GM19468 (cell line): Measurements from ENCODE around the gene VPS33B.
"Not testable (repeated sequence)": the region's sequence is repeated elsewhere in the genome, so short reads cannot be mapped to it uniquely, and the experiment has no call there.

Source experiments
- ATAC-seq: cut with Tn5 transposase; IDR thresholded peaks from one replicate; pipeline ENCODE4 v1.9.1; 2021; ENCODE audit warnings: mild to moderate bottlenecking, moderate library complexity, moderate number of reproducible peaks; ENCODE audit not compliant: unreplicated experiment; ENCODE audit errors: extremely low read depth

VPS33B gene

DNA sequence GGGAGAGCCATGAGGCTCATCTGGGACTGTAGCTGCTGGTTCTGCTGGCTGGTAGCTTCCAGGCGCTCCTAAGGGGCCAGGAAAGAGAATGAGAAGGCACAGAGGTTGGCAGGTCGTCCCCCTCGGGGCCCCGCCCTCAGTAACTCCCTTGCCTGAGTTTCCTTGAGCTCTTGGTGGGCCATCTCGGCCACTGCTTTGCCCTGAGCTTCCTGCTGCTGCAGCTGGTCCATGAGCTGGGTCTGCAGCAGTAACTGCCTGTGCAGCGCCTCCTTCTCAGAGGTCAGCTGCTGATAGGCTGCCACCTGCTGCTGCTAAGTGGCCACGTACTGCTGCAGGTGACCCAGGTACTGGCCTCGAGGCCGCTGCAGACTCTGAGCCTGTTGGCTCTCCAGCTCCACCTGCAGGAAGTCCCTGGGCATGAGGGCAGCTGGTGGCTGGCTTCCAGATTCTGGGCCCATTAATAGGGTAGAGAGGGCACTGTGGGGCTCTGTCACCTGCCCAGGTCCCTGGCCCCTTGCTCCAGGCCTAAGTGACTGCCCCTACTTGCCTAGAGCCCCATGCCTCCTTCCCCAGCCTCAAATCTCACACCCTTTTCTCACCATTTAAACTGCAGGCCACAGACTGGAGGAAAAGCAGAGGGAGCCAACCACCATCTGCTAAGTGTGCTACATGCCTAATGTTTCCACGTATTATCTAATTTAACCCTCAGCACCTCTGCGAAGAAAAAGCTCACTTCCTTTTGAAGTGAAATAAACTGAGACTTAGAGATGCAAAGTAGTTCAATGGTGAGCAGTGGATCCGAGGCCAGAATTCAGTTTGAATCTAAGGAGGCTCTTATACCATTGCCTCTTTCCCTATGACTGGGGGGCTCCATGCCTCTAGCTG, 10.8 kb upstream of the VPS33B start:
- ATAC-seq: no peak

DNA sequence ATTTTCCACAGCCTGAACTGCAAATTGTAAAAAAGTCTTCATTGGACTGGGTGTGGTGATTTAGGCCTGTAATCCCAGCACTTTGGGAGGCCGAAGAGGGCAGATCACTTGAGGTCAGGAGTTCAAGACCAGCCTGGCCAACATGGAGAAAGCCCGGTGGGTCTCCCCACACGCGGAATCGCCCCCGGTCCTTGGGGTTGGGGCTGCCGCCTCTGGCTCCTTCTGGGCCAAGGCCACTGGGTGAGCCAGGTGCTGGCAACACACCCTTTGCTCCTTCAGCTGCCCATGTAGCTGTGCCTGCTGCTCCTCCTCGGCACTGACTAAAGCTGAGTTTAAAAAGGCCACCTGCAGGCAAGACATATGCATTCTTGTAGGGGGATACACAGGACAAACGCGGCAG, 9.4 kb upstream of the VPS33B start:
- no peak for ATAC-seq

DNA sequence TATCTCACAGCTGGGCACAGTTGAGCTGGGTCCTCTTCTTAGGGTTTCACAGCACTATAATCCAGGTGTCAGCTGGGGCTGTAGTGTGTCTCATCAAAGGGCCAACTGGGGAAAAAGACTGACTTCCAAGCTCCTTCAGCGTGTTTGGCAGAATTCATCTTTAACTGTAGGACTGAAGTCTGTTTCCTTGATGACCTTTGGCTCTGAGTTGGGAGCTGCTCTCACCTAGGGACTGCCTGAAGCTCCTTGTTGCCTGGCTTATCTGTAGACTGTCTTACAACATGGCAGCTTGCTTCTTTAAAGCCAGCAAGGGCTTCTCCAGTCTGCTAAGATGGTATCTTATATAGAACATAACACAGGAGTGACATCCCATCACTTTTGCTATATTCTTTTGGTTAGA, 5.3 kb upstream of the VPS33B start:
- ATAC-seq: no peak

DNA sequence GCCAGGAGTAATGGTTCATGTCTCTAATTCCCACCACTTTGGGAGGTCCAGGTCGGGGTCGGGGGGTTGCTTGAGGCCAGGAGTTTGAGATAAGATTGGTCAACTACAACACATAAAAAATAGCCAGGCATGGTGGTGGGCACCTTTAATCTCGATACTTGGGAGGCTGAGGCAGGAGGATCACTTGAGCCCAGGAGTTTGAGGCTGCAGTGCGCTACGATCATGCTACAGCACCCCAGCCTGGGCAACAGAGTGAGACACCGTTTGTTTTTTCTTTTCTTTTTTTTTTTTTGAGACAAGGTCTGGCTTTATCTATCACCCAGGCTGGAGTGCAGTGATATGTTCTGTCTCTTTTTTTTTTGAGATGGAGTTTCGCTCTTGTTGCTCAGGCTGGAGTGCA, 1.3 kb upstream of the VPS33B start:
- no peak for ATAC-seq

DNA sequence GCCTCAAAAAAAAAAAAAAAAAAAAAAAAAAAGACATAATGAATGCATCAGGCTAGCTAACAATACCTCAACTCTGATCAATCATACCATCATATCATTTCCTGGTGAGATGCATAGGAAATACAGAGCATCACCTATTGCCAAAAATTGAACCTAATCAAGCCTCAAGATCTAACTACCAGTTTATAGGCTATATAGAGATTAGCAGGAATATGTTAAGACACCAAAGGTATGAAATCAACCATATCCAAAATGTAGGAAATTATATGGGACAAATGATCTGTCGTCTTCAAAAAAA, 387 bp upstream of the VPS33B start:
- no peak for ATAC-seq

DNA sequence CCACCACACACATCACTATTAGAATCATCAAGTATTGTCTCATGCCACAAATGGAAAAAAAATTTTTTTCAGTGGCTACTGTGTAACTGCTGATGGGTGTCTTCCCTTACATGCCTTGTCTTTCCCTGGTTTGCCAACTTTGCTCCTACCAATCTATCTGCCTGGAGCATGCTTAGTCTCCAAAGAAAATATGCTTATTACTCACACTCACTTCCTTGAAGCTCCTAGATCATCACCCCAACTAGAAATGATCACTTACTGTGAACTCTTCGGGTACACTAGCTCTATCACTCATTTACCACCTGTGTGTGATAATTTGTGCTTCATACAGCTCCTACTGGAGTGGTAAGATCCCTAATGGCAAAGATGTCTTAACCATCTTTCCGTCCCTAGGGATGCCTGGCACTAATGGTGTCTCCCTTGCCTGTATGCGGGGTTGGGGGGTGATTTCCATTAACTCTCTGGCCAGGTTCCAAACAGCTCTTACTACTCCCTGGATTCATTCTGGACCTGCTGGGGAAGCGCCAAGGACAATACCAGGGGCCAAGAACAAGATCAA, 799 bp downstream of the VPS33B start:
- ATAC-seq: no peak

DNA sequence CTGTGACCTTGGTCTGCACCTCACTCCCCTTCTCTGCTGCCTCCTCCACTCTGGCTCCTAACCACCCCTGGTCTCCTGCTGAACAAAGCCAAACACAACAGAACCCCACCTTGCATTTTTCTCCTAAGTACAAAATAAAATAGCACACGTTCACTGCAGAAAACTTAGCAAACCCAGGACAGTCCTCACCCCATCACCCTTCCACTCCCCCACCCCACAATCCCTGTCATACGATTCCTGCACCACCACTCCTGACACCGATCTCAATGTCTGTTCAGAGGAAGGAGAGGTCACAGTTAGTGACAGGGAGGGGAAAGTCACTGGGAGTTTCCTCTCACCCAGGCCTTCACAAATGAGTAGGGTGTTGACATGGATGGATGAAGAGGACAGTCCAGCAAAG, 4.2 kb downstream of the VPS33B start:
- ATAC-seq: no peak

DNA sequence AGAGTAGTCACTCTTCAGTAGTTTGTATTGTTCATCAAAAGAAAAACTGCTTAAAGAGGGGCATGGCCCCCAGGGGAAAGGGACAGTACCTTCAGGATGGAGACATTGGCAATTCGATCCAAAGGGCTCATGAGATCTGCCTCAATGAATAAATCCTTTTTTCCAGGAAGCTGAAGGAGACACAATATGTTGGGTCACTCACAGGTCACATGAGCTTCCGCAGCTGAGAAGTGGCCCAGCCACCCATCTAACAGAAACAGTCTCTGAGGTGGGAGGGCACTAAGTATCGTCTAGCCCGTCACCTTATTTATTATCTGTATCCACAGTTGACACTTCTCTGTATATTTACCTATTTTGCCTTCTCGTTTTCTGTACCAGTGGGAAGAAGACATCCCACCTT, 4.7 kb downstream of the VPS33B start:
- no peak for ATAC-seq

DNA sequence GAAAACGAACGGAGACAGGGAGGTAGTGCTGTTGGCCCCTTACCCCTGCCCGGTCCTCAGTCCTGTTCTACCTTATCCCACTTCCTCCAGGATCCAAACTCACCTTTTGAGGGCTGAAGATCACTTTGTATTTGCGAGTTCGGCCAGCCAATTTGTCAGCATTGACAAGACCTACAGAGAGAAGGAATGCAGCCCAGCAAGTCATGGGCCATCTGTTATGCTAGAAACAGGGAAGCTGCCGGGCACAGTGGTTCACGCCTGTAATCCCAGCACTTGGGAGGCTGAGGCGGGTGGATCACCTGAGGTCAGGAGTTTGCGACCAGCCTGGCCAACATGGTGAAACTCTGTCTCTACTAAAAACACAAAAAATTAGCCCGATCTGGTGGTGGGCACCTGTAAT, 8.7 kb downstream of the VPS33B start:
- ATAC-seq: not testable (repeated sequence)

DNA sequence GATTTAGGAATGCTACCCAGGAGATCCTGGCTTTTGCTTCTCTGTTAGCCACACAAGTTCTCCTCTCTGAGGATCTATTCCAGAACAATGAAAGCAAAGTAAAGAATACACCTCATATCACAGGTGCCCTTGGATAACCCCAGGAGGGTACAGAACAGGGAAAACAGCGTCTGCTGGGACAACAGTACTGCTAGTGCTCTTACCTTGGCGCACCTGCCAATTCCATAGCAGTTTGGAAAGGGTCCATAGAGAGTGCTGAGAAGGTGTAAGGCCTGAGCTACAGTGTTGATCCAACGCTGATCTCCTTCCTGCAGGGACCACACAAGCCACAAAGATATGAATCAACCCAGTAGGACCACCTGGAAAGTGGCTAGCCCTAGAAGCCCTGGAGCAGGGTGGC, 15.1 kb downstream of the VPS33B start:
- ATAC-seq: no peak

DNA sequence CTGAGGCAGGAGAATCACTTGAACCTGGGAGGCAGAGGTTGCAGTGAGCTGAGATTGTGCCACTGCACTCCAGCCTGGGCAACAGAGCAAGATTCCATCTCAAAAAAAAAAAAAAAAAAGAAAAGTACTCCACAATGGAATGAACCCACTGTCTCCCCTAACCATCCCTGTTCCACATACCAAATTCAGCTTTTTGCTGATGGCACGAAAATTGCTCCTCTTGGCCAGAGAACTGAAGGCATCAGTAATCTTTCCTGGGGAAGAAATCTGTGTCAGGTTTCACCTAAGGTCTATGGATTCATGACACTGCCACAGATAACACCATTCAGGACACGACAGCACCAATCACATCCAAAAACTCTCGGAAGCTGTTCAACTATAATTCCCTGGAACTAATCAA, 21.2 kb downstream of the VPS33B start:
- no peak for ATAC-seq

DNA sequence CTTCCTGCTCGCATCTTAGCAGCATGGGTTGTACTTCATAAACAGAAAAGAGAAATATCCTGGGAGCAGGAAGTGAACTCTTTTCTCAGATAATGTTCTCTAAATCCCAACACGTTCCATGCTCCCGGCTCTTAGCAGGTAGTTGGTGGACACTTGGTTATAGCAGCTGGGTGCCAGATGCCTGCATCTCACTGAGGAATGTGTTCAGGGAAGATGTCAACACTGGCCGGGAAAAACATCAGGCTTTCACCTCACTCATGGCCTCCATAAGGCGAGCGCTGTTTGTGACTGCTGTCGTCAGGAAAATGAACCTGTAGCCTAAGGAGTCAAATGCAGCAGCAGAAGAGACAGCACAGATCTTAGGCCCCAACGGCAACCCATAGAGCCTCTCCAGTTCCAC, 23.7 kb downstream of the VPS33B start:
- no peak for ATAC-seq

DNA sequence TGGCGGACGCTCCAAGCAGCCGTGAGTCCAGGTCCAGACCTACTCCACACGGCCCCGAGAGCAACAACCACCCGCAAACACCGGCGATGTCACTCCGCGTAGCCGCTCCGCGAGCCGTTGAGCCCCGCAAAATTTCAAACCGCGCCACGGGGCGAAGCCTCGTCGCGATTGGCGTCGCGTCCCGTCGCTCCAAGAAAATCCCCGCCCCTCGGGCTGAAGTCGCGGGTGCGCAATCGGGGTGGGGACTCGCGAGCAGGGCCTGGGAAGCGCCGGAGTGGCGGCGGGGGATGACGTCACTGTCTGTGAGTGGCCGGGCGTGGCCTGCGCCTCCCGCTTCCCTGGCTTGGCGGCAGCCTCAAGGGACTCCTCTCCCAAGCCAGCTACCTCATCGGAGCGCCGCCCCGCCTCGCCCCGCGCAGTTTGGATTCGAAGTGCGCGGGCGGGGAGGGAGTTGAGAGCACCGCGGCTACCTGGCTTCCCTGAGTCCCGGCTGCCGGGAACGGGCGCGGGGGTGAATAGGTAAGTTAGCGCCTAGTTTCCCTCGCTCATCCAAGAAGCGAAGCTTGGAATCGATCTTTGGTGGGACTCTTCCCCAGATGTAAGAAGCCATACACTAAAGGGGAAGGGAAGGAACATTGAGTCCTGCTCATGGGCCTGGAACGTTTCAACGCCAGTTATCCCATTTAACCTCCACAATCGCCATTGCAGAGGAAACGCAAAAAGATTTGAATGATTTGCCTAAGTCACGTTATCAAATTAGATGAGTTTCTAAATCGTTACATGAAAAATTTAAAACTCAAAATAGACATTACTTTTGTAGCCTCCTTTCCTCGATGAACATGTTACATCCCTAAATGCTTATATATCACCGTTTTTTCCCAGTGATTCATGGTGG, 27.7 kb downstream of the VPS33B start, which contains the start of gene PRC1:
PRC1 (minus strand) TSS at position 119 of the 895 bp plus-strand sequence; CDS start at position 1, 118 bp downstream.
- peak; percentile 97 for ATAC-seq

DNA sequence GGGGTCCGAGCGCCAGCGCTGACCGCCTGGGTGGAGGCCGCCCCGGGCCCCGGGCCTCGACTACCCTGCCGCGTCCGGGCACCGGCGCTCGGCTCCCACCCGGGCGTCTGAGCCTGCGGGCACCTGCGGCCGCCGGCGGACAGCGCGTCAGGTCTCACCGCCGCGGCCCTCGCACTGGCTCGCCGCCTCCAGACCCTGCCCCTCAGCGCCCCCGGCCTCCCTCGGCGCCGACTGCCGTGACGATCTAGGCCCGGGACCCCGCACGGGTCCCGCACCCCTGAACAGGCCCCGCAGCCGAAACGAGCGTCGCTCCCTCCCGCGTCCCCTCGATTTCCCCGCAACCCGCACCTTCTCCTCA, 28.4 kb downstream of the VPS33B start:
- no peak for ATAC-seq

DNA sequence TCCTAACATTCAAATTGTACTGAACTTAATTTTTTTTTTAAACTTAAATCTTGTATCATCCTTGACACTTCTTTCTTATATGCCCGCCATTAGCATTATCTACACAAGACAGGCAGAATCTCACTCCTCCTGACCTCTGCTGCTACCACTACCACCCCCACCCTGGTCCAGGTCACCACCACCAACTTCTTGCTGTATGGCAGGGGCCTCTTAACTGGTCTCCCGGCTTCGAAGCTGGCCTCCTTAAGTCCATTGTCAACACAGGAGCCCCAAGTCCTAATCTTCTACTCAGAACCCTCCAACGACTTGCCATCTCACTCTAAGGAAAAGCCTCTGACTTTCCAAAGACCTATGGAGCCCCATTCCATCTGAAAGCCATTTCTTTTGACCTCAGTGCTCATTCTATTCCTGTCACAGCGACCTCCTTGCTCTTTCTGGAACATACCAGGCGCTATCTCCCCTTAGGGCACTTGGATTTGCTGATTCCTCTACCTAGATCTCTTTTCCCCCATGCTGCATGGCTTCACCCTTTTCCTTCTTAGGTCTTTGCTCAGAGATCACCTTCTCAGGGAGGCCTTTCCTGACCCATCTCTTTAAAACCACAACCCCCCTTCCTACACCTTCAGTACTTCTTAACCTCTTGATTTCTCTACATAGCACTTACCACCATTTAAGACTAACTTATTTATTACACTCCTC, 30.7 kb downstream of the VPS33B start:
- no peak for ATAC-seq

DNA sequence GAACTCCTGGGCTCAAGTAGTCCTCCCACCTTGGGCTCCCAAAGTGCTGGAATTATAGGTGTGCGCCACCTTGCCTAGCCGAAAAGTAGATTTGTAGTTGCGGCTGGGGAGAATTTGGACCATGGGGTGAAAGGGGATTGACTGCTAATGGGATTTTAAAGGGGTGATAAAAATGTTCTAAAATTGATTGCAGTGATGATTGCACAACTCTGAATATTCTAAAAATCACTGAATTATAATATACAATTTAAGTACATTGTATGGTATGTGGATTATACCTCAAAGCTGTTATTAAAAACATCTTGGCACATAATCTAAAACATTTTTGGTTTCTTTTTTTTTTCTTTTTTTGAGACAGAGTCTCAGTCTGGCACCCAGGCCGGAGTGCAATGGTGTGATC, 31.9 kb downstream of the VPS33B start:
- ATAC-seq: no peak

DNA sequence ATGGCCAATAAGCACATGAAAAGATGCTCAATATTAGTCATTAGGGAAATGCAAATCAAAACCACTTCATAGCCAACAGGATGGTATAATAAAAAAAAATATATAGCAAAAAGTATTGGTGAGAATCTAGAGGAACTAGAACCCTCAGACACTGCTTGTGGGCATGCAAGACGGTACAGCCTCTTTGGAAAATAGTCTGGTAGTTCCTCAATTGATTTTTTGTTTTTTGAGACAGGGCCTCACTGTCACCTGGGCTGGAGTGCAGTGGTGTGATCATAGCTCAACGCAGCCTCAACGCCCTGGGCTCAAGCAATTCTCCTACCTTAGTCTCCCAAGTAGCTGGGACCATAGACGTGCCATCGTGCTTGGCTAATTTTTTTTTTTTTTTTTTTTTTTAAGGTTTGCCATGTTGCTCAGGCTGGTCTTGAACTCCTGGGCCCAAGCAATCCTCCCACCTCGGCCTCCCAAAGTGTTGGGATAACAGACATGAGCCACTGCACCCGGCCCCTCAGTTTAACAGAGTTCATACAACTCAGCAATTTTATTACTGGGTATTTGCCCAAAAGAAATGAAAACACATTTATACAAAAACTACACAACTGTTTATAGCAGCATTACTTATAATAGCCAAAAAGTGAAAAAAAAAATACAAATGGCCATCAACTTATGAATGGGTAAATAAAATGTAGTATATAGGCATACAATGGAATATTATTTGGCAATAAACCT, 33.2 kb downstream of the VPS33B start:
- no peak for ATAC-seq

DNA sequence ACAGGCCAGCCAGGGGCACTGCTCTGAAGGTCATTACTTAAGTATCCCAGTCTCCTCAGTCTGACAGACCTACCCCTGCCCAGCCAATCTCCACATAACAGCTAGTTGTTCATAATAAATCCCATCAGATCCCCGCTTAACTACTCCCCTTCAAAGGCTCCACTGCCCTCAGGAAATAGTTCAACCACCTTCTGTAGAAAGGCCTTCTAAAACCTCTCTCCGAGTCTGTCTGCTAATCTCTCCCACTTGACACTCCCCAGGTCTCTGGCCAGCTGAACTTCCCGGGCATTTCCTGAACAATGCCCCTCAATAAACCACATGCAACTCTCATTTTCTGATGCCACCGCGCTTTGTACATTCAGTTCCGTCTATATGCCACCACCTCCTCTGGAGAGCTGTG, 34.1 kb downstream of the VPS33B start:
- no peak for ATAC-seq

DNA sequence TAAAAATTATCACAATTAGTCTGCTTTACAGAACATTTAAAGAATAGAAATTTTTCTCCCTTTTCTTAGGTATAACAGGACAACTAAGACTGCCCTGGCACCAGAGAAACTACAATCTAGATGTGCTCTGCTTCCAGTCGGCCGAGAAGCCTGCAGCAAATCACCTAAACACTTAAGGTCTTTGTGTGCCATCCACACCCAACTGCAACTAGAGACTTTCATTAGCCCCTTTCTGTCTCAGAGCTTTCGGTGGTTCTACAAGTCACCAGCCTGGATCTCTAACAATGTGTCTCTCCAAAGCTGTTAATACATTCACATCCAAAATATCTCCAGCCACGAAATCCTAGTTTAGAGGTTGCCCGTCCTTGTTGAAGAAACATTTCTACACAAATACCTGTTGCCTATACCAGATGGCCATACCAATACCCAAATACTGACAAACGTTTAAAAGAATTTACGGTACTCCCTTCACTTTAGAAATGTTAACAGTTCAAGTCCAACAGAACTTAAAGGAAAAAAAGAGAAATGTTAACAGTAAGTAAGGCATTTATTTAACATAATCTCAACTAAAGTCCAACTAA, 34.7 kb downstream of the VPS33B start:
- no peak for ATAC-seq
